Osteoblast (primary cell): ENCODE measurements around the gene NGFR. TPM values are rescaled to one million over a fixed set of nuclear protein-coding genes. Genes with fewer than 3 reads are reported as not detected.
A peak's percentile ranks its signal among the peaks of the same experiment; 100 is the strongest.

Experiments used
- DNase-seq: peaks from one replicate; pipeline ENCODE4 v3.0.0; 2011; ENCODE audit warnings: low spot score, mixed read lengths; ENCODE audit not compliant: insufficient read length; ENCODE audit errors: missing footprints
- H2AFZ ChIP-seq: 2 replicates; pipeline ENCODE4 v1.6.0; 2011; ENCODE audit warnings: mild to moderate bottlenecking, low read length
- H3K27ac ChIP-seq: 2 replicates; pipeline ENCODE4 v1.5.1; 2011; ENCODE audit warnings: mild to moderate bottlenecking, low read depth, low read length, moderate library complexity
- H3K27me3 ChIP-seq: 2 replicates; pipeline ENCODE4 v1.6.0; 2012; ENCODE audit warnings: mild to moderate bottlenecking, control low read depth, inconsistent platforms, low read length, moderate library complexity; ENCODE audit not compliant: insufficient read depth
- H3K36me3 ChIP-seq: 2 replicates; pipeline ENCODE4 v1.5.1; 2011; ENCODE audit warnings: mild to moderate bottlenecking, low read length, control low read depth, moderate library complexity; ENCODE audit not compliant: insufficient read depth
- H3K4me1 ChIP-seq: 2 replicates; pipeline ENCODE4 v1.5.1; 2011; ENCODE audit warnings: mild to moderate bottlenecking, low read length, control low read depth, moderate library complexity; ENCODE audit not compliant: insufficient read depth
- H3K4me2 ChIP-seq: 2 replicates; pipeline ENCODE4 v1.6.0; 2011; ENCODE audit warnings: mild to moderate bottlenecking, low read length; ENCODE audit not compliant: insufficient read depth
- H3K4me3 ChIP-seq: fragments of 200-600 bp; sonication (generic); 3 replicates; pipeline ENCODE4 v1.5.1; 2012; ENCODE audit warnings: mild to moderate bottlenecking, low read length, inconsistent platforms; ENCODE audit not compliant: insufficient read depth
- H3K79me2 ChIP-seq: 2 replicates; pipeline ENCODE4 v1.6.0; 2012; ENCODE audit warnings: mild to moderate bottlenecking, low read length, control low read depth, inconsistent platforms; ENCODE audit not compliant: insufficient read depth
- H3K9me3 ChIP-seq: 2 replicates; pipeline ENCODE4 v1.5.1; 2011; ENCODE audit warnings: low read depth, low read length, control low read depth
- H4K20me1 ChIP-seq: 2 replicates; pipeline ENCODE4 v1.6.0; 2012; ENCODE audit warnings: mild to moderate bottlenecking, low read length, control low read depth; ENCODE audit not compliant: insufficient read depth
- total RNA-seq: library from RNA; depleted of rRNA; stranded (reverse); fragments of >200 nt; gene quantifications from 2 replicates; pipeline ENCODE4 v1.2.3, GENCODE V29; 2012
- TF ChIP-seq, protein P1 (sequence below): IDR thresholded peaks from 2 replicates; pipeline ENCODE4 v1.5.1; 2011; ENCODE audit warnings: mild to moderate bottlenecking, low read depth, low read length, moderate library complexity; ENCODE audit errors: extremely low read depth

The NGFR gene
- total RNA-seq, 1 donor = under 0.01 TPM

- H3K27ac ChIP-seq = peak overlapping the region; percentile 75
- H3K9me3 ChIP-seq = no peaks in the 10 kb centered on the region
- peak overlapping the region; percentile 5 for H3K4me3 ChIP-seq
- peak overlapping the region; percentile 71 for H3K4me2 ChIP-seq
- peak overlapping the region; percentile 43 for H2AFZ ChIP-seq
- no peaks in the 10 kb centered on the region for H3K36me3 ChIP-seq
- H3K79me2 ChIP-seq = no peaks in the 10 kb centered on the region
- peaks cover 13% of the 10 kb centered on the region for H3K27me3 ChIP-seq
- H3K4me1 ChIP-seq = peaks cover 24% of the 10 kb centered on the region
- TF ChIP-seq, protein P1, sequence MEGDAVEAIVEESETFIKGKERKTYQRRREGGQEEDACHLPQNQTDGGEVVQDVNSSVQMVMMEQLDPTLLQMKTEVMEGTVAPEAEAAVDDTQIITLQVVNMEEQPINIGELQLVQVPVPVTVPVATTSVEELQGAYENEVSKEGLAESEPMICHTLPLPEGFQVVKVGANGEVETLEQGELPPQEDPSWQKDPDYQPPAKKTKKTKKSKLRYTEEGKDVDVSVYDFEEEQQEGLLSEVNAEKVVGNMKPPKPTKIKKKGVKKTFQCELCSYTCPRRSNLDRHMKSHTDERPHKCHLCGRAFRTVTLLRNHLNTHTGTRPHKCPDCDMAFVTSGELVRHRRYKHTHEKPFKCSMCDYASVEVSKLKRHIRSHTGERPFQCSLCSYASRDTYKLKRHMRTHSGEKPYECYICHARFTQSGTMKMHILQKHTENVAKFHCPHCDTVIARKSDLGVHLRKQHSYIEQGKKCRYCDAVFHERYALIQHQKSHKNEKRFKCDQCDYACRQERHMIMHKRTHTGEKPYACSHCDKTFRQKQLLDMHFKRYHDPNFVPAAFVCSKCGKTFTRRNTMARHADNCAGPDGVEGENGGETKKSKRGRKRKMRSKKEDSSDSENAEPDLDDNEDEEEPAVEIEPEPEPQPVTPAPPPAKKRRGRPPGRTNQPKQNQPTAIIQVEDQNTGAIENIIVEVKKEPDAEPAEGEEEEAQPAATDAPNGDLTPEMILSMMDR = no peak
- DNase-seq = peak; percentile 99
- no peaks in the 10 kb centered on the region for H4K20me1 ChIP-seq
Observed at GRCh38 chr17:49515196-49515770, 20.2 kb downstream of the NGFR start.

DNA sequence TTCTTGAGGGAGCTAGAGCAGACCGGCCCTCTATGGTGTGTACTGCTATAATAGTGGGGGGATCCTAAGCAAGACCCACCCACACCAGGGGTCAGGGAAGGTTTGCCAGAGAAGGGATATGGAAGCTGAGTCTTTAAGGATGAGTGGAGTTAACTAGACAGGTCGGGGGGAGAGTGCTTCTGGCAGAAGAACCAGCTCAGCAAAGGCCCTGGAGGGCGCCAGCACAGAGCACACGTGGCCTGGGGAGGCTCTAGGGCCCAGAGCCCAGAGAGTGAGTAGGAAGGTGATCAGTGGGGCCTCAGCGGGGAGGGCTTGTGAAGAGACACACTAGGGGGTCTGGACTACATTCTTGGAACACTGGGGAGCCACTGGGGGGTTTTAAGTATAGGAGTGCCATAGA lies 21.1 kb downstream of the NGFR start:
- H3K4me3 ChIP-seq = no peak overlapping the region
- no peaks in the 10 kb centered on the region for H3K36me3 ChIP-seq
- TF ChIP-seq, protein P1 = no peak
- no peaks in the 10 kb centered on the region for H3K9me3 ChIP-seq
- H3K4me2 ChIP-seq = peak overlapping the region; percentile 71
- H4K20me1 ChIP-seq = no peaks in the 10 kb centered on the region
- H3K27ac ChIP-seq = peak overlapping the region; percentile 75
- peak overlapping the region; percentile 43 for H2AFZ ChIP-seq
- peaks cover 24% of the 10 kb centered on the region for H3K4me1 ChIP-seq
- peaks cover 19% of the 10 kb centered on the region for H3K27me3 ChIP-seq
- peak; percentile 62 for DNase-seq
- H3K79me2 ChIP-seq = no peaks in the 10 kb centered on the region

DNA sequence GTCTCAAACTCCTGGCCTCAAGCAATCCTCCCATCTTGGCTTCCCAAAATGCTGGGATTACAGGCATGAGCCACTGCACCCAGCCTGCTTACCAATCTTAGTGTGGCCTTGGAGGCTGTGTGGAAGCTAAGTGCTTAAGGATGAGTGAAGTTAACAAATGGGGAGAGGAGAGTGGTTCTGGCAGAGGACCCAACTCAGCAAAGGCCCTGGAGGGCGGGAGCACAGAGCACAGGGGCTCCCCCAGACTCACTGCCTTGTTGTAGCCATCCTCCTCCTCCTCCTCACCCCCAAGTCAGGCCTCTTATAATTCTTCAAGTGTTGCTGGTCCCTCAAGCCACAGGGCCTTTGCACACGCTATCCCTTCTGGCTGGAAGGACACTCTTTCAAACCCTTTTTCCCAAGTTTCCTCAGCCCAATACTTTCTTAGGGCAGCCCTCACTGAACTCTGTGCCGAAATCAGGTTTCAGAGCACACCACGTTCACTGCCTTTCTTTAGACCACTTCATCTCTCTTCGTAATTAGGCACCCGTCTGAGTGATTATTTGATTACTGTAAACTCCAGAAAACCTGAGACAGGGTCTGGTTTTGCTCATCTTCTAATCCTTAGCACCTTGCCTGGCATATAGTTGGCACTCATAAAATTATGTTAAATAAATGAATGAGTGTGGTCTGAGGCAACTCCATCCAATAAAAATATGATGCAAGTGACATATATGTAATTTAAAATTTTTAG lies 23.4 kb downstream of the NGFR start:
- Histone ChIP-seq H3K9me3 (no peaks in the 10 kb centered on the region), H3K4me1 (peaks cover 26% of the 10 kb centered on the region), H3K36me3 (no peaks in the 10 kb centered on the region), H3K4me3 (no peak overlapping the region), H3K27ac (no peak overlapping the region), H4K20me1 (no peaks in the 10 kb centered on the region), H3K79me2 (no peaks in the 10 kb centered on the region), H3K27me3 (peaks cover 12% of the 10 kb centered on the region), H2AFZ (no peak overlapping the region), H3K4me2 (no peak overlapping the region)
- TF ChIP-seq, protein P1 = no peak
- DNase-seq = peak; percentile 18

DNA sequence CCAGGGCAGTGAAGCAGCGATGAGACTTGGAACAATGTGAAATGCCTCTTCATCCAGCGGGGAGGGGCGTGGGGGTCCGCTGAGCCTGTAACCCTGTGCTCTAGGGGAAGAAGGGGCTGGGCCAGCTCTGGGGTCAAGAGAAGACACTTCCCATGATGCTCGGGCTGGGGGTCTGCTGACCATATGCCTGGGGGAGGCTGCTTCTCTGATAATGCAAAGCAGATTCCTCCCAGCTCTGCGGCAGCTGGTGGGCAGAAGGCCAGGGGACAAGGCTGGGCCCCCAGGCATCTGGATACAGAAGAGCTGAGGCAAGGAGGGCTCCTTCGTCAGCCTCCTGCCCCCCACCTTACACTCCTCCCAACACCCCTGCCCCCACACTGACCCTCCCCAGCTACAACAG lies 24.7 kb downstream of the NGFR start:
- Histone ChIP-seq H3K4me3 (no peak overlapping the region), H3K36me3 (no peaks in the 10 kb centered on the region), H3K4me1 (peaks cover 16% of the 10 kb centered on the region), H3K27ac (no peak overlapping the region), H3K9me3 (no peaks in the 10 kb centered on the region), H3K4me2 (no peak overlapping the region), H3K79me2 (no peaks in the 10 kb centered on the region), H3K27me3 (peaks cover 12% of the 10 kb centered on the region), H2AFZ (no peak overlapping the region), H4K20me1 (no peaks in the 10 kb centered on the region)
- TF ChIP-seq, protein P1 = no peak
- peak; percentile 32 for DNase-seq
